SK-MEL-5 (cell line): ENCODE data around the gene SKAP1. TPM values are rescaled to one million over a fixed set of nuclear protein-coding genes. Genes with fewer than 3 reads are reported as not detected.

Experiments used
- DNase-seq: peaks from one replicate; pipeline ENCODE4 v3.0.0-alpha.2; 2016; ENCODE audit warnings: low read depth, low spot score
- in situ Hi-C: cut with HindIII; loops from 2 replicates; pipeline ENCODE4 v1.10.0; 2016; ENCODE audit warnings: low sequenced_read_pairs, high pct_unique_total_duplicates, low pct_unique_long_range_greater_than_20kb
- polyA plus RNA-seq, 2 experiments: library from polyadenylated mRNA; depleted of rRNA; stranded (reverse); fragments of >200 nt; gene quantifications; 2 replicates each; pipeline ENCODE4 v1.2.3, GENCODE V29; 2015
- total RNA-seq: library from RNA; depleted of rRNA; stranded (reverse); fragments of >200 nt; shearing (Covaris generic); gene quantifications from 2 replicates; pipeline ENCODE4 v1.2.3, GENCODE V29; 2014; rRNA removed

Gene SKAP1
- total RNA-seq = not detected in 2 replicates
- not detected in 2 replicates for polyA plus RNA-seq (2015; cell fraction: cytosol; rRNA removed)
- not detected in 2 replicates for polyA plus RNA-seq (2015; cell fraction: nucleus; rRNA removed)

GRCh38 chr17:48429638-48430586, at the start of gene SKAP1:
SKAP1 (minus strand) TSS chr17:48430214.
- DNase-seq = no peak
- in situ Hi-C loops = no loop called here

- no peak for DNase-seq
- in situ Hi-C loops = no loop called here
Measured at GRCh38 chr17:48479014-48479402, 49.0 kb upstream of the SKAP1 start.

GRCh38 chr17:48478224-48479013, 48.4 kb upstream of the SKAP1 start:
- in situ Hi-C loops = no loop called here
- no peak for DNase-seq

- DNase-seq = no peak
- in situ Hi-C loops = no loop called here
Measured at GRCh38 chr17:48477221-48477620, 47.2 kb upstream of the SKAP1 start.

GRCh38 chr17:48472411-48473281, 42.6 kb upstream of the SKAP1 start:
- DNase-seq = no peak
- in situ Hi-C loops = no loop called here

- in situ Hi-C loops = no loop called here
- no peak for DNase-seq
Measured at GRCh38 chr17:48471817-48472410, 41.9 kb upstream of the SKAP1 start.

GRCh38 chr17:48470388-48471034, 40.5 kb upstream of the SKAP1 start:
- in situ Hi-C loops = no loop called here
- DNase-seq = peak; percentile 40

- DNase-seq = no peak
- in situ Hi-C loops = no loop called here
Measured at GRCh38 chr17:48469227-48469626, 39.2 kb upstream of the SKAP1 start.

- no peak for DNase-seq
- in situ Hi-C loops = no loop called here
Measured at GRCh38 chr17:48468299-48468698, 38.3 kb upstream of the SKAP1 start.

GRCh38 chr17:48465884-48466283, 35.9 kb upstream of the SKAP1 start:
- no peak for DNase-seq
- in situ Hi-C loops = no loop called here

GRCh38 chr17:48463526-48463925, 33.5 kb upstream of the SKAP1 start:
- no peak for DNase-seq
- in situ Hi-C loops = no loop called here

- in situ Hi-C loops = no loop called here
- no peak for DNase-seq
Measured at GRCh38 chr17:48462946-48463345, 32.9 kb upstream of the SKAP1 start.

GRCh38 chr17:48460052-48460451, 30.0 kb upstream of the SKAP1 start:
- peak; percentile 40 for DNase-seq
- in situ Hi-C loops = no loop called here

GRCh38 chr17:48459070-48459844, 29.2 kb upstream of the SKAP1 start:
- DNase-seq = no peak
- in situ Hi-C loops = no loop called here

- DNase-seq = peak; percentile 66
- in situ Hi-C loops = no loop called here
Measured at GRCh38 chr17:48457080-48457836, 27.2 kb upstream of the SKAP1 start.
